Duodenal mucosa (tissue), 2 donors: ENCODE results near the gene NEU2.

ENCODE experiments used
- H3K27ac ChIP-seq: one replicate; pipeline ENCODE4 v1.7.0; 2013; ENCODE audit warnings: low read depth, low read length
- H3K27me3 ChIP-seq, 2 donors: one replicate each; pipeline ENCODE4 v1.7.0; 2013; ENCODE audit warnings: low read length in 2 of 2, control low read depth in 1 of 2; ENCODE audit not compliant: insufficient read depth in 2 of 2, control insufficient read depth in 1 of 2
- H3K36me3 ChIP-seq, 2 donors: one replicate each; pipeline ENCODE4 v1.7.0; 2013; ENCODE audit warnings: low read length in 2 of 2, control low read depth in 1 of 2; ENCODE audit not compliant: insufficient read depth in 2 of 2, control insufficient read depth in 1 of 2
- H3K4me1 ChIP-seq, 2 donors: one replicate each; pipeline ENCODE4 v1.7.0; 2013; ENCODE audit warnings: low read length in 2 of 2, control low read depth in 1 of 2; ENCODE audit not compliant: insufficient read depth in 2 of 2, control insufficient read depth in 1 of 2
- H3K4me3 ChIP-seq, 2 donors: one replicate each; pipeline ENCODE4 v1.7.0; 2013; ENCODE audit warnings: low read length in 2 of 2, low read depth in 1 of 2
- H3K9ac ChIP-seq, 2 donors: one replicate each; pipeline ENCODE4 v1.7.0; 2013; ENCODE audit warnings: low read length in 2 of 2, low read depth in 1 of 2
- H3K9me3 ChIP-seq, 2 donors: one replicate each; pipeline ENCODE4 v1.7.0; 2013; ENCODE audit warnings: low read length in 2 of 2, control low read depth in 1 of 2; ENCODE audit not compliant: control insufficient read depth in 1 of 2

The NEU2 gene

DNA sequence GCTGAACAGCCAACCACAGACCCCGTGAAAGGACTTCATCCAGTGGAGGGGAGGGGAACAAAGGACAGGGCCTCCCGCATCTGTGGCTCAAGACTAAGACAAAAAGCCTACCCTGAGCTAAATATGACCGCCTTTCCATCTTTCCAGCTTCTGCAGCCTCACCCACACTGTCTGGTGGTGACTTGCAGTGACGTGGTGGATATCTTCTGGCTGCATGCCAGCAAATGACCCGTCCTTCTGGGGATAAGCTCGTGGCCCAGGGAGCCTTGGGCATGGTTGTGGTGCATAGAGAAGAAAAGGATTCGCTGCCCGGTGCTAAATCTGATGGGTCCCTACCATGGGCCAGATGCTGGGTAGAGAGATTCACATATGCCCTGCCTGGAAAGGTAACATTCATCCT, 10.7 kb upstream of the NEU2 start:
- no peak overlapping the region for H3K4me3 ChIP-seq
- no peaks in the 10 kb centered on the region for H3K36me3 ChIP-seq
- no peaks in the 10 kb centered on the region for H3K27me3 ChIP-seq
- H3K9me3 ChIP-seq = no peaks in the 10 kb centered on the region
- no peak overlapping the region for H3K27ac ChIP-seq
- H3K9ac ChIP-seq = no peak overlapping the region
- H3K4me1 ChIP-seq = peaks cover 0 to 10% of the 10 kb centered on the region in 2 donors

DNA sequence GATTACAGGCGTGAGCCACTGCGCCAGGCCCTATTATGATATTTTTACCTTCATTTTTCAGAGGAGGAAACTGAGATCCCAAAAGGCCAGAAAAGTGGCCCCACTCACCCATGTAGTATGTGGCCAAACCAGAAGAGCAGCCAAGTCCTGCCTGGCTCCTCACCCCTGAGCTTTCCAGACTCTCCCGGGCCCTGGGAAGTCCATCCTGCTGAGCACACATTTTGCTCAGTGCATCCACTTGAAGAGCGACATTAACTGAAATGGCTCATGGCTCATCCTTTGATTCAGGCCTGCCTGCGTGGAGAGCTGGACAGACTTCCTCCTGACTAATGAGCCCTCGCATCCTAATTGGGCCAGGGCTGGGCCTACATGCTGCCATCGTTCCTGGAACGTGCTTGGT, 9.9 kb upstream of the NEU2 start:
- H3K27ac ChIP-seq = no peak overlapping the region
- no peak overlapping the region for H3K4me3 ChIP-seq
- H3K27me3 ChIP-seq = no peaks in the 10 kb centered on the region
- H3K9me3 ChIP-seq = no peaks in the 10 kb centered on the region
- no peak overlapping the region for H3K9ac ChIP-seq
- H3K36me3 ChIP-seq = no peaks in the 10 kb centered on the region
- peaks cover 0 to 10% of the 10 kb centered on the region in 2 donors for H3K4me1 ChIP-seq

DNA sequence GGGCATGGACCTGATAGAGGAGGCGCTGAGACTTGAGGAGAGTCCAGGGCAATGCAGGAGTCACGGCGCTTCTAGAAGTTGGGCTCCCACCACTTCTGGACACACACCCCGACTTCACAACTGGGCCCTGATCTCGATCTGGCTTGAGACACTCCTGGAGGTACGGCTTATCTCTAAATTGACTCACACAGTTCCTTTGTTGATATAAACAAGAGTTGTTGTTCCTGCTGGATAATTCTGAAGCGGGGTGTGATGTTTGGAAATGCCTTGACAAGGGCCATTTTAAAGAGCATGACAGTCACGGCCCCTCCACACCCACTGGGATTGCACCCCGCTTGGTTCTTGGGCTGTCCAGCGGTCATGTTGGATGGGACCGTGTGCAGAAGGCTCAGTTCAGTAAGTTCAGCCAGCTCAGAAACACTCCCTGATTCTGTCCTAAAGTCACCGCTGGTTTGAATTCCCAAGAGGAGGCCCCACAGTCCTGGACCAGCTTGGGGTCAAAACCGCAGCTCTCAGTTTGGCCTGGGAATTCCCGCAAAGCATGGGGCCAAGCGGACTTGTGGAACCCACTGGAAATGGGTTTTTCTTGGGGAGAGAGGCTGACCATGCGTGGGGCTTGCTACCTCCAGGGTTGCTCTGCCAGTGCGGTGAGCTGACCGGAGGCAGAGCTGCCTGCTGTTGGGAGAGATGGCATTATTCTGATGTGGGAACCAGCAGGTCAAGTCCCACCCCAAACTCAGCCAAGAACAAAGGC, 9.3 kb upstream of the NEU2 start:
- no peak overlapping the region for H3K9ac ChIP-seq
- H3K27ac ChIP-seq = no peak overlapping the region
- no peaks in the 10 kb centered on the region for H3K27me3 ChIP-seq
- no peak overlapping the region for H3K4me3 ChIP-seq
- no peaks in the 10 kb centered on the region for H3K9me3 ChIP-seq
- peaks cover 0 to 6% of the 10 kb centered on the region in 2 donors for H3K4me1 ChIP-seq
- no peaks in the 10 kb centered on the region for H3K36me3 ChIP-seq

DNA sequence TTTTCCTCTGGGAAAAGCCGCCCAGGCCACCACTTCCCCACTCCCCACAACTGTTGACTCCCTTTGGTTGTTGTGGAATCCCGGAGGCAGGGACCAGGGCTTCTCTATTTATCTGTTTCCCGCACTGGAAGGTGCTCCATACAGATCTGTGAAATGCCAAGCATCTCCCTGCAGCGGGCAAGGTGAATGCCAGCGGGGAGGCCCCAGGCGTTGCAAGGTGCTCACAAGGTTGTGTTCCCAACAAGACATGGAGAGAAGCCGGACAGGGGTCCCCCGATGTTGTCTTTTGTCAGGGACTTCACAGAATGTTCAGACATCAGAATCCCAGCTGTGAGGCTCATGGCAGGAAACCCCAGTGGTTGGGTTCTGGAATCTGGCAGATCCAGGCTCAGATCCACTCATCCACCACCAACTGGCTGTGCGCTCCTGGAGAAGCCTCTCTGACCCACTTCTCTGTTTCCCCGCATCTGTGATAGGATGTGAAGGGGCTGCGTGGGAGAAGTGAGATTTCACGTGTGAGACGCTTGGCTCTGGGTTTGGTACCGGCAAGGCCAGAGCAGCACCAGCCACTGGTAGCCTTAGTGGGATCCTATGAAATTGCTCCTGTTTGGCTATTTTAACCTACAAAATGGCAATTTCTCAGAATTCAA, 8.6 kb upstream of the NEU2 start:
- Histone ChIP-seq H3K9ac (no peak overlapping the region), H3K27ac (no peak overlapping the region), H3K27me3 (no peaks in the 10 kb centered on the region), H3K9me3 (no peaks in the 10 kb centered on the region), H3K4me3 (no peak overlapping the region), H3K4me1 (no peaks in the 10 kb centered on the region), H3K36me3 (no peaks in the 10 kb centered on the region)

DNA sequence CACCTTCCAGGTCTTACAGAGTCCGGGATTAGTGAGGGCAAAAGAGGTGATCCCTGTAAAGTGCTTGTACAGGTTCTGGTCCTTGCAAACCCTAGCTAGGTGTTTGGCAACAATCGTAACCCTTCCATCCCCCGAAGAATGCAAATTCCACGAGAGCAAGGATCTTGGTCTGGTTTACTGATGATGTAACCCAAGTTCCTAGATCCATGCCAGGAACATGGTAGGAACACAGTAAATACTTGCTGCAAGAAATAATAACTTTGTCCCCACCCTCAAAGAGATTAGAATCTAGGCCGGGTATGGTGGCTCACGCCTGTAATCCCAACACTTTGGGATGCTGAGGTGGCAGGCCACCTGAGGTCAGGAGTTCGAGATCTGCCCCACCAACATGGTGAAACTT, 6.8 kb upstream of the NEU2 start:
- Histone ChIP-seq H3K4me3 (no peak overlapping the region), H3K4me1 (no peaks in the 10 kb centered on the region), H3K27me3 (no peaks in the 10 kb centered on the region), H3K27ac (no peak overlapping the region), H3K9ac (no peak overlapping the region), H3K36me3 (no peaks in the 10 kb centered on the region), H3K9me3 (no peaks in the 10 kb centered on the region)

DNA sequence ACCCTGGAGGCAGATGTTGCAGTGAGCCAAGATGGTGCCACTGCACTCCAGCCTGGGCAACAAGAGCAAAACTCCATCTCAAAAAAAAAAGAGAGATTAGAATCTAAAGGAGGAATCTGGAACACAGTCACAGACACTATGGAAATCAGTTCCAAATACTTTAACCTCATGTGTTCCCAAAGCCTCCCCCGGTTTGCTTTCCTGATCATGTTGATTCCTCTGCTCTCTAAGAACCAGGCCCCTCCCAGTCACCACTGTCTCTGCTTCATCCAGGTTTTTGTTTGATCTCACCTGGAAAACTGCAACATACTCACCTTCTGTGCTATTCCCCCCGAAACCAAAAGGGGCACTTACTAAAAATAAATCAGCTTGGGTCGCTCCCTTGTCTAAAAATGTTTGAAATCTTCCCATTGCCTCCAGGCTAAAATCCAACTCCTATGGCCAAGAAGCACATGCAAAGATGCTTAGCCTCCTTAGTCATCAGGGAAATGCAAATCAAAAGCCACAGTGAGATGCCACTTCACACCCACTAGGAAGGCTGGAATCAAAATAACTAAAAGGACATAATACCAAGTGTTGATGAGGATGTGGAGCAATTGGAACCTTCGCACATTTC, 6.2 kb upstream of the NEU2 start:
- Histone ChIP-seq H3K9me3 (no peaks in the 10 kb centered on the region), H3K9ac (no peak overlapping the region), H3K27ac (no peak overlapping the region), H3K36me3 (no peaks in the 10 kb centered on the region), H3K4me1 (no peaks in the 10 kb centered on the region), H3K27me3 (no peaks in the 10 kb centered on the region), H3K4me3 (no peak overlapping the region)

DNA sequence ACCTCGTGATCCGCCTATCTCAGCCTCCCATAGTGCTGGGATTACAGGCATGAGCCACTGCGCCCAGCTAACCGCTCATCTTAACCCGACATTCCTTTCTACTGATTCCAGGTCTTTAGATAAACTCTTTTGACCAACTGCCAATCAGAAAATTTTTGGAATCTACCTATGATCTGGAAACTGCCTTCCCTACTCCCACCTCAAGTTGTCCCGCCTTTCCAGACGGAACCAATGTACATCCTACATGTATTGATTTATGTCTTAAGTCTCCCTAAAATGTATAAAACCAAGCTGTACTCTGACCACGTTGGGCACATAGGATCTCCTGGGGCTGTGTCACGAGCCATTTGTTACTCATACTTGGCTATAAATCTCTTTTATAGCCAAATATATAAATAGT, 3.2 kb upstream of the NEU2 start:
- Histone ChIP-seq H3K4me3 (no peak overlapping the region), H3K27ac (no peak overlapping the region), H3K9me3 (no peaks in the 10 kb centered on the region), H3K9ac (no peak overlapping the region), H3K36me3 (no peaks in the 10 kb centered on the region), H3K27me3 (no peaks in the 10 kb centered on the region), H3K4me1 (no peaks in the 10 kb centered on the region)

DNA sequence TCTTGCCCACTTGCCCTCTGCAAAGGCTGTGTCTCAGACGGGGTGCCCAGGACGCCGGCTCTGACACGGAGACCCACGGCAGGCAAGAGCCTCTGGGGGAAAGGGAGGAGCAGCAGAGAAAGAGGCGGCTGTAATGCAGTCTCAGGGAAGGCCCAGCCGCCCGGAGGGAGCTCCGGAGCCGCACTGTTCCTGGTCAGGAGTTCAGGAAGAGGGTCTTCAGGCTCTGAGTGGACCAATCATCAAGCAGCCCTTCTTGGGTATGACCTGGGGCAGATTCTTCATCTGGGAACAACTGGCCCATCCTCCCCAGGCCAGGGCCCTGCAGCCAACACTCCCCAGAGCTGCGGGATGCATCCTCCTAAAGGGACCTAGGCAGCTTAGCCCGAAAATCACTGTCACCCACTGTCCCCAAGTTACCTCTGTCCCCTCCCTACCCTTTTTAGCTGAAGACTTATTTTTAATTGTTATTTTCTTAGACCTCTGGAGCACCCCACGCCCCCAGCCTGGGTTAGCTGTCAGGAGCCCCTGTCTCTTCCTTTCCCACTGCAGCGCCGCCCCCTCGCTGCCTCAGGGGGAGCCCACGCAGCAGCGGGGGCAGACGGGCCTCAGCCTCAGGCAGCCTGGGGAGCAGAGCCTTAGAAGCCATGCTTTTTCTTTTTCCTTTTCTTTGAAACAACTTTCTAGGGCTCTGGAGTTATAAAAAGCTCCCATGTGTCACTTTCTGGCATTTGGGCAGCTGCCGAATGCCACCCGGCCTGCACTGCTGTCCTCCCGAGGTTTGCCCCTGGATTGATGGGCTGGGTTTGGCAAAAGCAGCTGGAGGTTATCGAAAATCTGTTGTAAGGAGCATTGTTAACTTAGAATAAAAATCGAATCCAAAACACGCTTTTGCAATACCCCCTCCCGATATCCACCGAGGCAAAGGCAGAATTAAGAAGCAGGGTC, 644 bp upstream of the NEU2 start:
- no peak overlapping the region for H3K27ac ChIP-seq
- no peaks in the 10 kb centered on the region for H3K27me3 ChIP-seq
- no peaks in the 10 kb centered on the region for H3K4me1 ChIP-seq
- no peaks in the 10 kb centered on the region for H3K36me3 ChIP-seq
- H3K4me3 ChIP-seq = no peak overlapping the region
- H3K9ac ChIP-seq = no peak overlapping the region
- no peaks in the 10 kb centered on the region for H3K9me3 ChIP-seq

DNA sequence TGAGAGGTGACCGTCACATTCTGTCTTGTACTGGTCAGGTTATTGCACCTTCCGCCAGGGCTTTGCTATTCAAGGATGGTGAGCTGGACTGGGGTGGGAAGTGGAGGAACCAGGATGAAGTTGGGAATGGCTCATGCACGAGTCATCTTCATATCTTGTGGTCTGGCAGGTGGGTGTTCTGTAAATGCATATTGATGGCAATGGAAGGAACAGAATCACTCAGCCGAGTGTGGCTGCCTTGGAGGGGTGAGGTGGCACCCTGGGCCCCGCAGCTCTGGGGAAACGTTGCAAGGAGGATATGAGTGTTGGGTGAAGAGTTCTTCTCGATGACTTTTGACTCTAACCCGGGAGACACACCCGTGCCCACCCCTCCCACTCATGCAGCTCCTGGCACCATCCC, 1.2 kb downstream of the NEU2 start:
- H3K27ac ChIP-seq = no peak overlapping the region
- H3K9me3 ChIP-seq = no peaks in the 10 kb centered on the region
- no peaks in the 10 kb centered on the region for H3K4me1 ChIP-seq
- no peaks in the 10 kb centered on the region for H3K27me3 ChIP-seq
- no peak overlapping the region for H3K4me3 ChIP-seq
- H3K9ac ChIP-seq = no peak overlapping the region
- H3K36me3 ChIP-seq = no peaks in the 10 kb centered on the region
